Measurements from ENCODE around the gene PPM1A. TPM values are rescaled to one million over a fixed set of nuclear protein-coding genes. Genes with fewer than 3 reads are reported as not detected.

The PPM1A gene
- total and polyA plus RNA-seq, 2 experiments from 2014 or later, result 16.9 to 21.5 TPM

- H3K27ac ChIP-seq, result no peak overlapping the region
- 36 to 47% methylated on average over 3 of the region's 3 CpGs for WGBS, 2 experiments (ENCODE audit: low coverage in 1 of 2, low lambda C conversion rate in 2 of 2, missing lambda C conversion rate in 2 of 2)
- DNase-seq, result no peak
- TF ChIP-seq EZH2phosphoT487 (IDR thresholded peaks at IDR 0.05; ENCODE audit: insufficient read depth, low read depth) (no peak), EZH2 (IDR thresholded peaks at IDR 0.05; ENCODE audit: insufficient read depth, poor library complexity, severe bottlenecking) (no peak)
- H3F3A ChIP-seq (ENCODE audit: insufficient read depth), result no peaks in the 10 kb centered on the region
- H3K9me2 ChIP-seq (ENCODE audit: insufficient read depth), result no peaks in the 10 kb centered on the region
- no peak overlapping the region for H2AFZ ChIP-seq
- no peaks in the 10 kb centered on the region; the same call in 1 of the 2 replicates for H3K27me3 ChIP-seq (replicated peaks; ENCODE audit: insufficient read depth)
- no peaks in the 10 kb centered on the region for H4K20me1 ChIP-seq (ENCODE audit: insufficient read depth)
- in situ Hi-C loops (cut with MboI), result no loop called here
- no peak overlapping the region for H3K4me2 ChIP-seq (ENCODE audit: unreplicated experiment)
- no peaks in the 10 kb centered on the region for H3K4me1 ChIP-seq (ENCODE audit: insufficient read depth)
- H3K79me2 ChIP-seq (ENCODE audit: insufficient read depth), result no peaks in the 10 kb centered on the region
- H3K4me3 ChIP-seq, result no peak overlapping the region
- no peak overlapping the region for H3K9ac ChIP-seq
- no peaks in the 10 kb centered on the region for H3K9me3 ChIP-seq (ENCODE audit: low read depth)
- H3K36me3 ChIP-seq (ENCODE audit: low read depth), result no peaks in the 10 kb centered on the region
Observed at GRCh38 chr14:60238955-60239354, 10.1 kb upstream of the PPM1A start.

- Histone ChIP-seq H3K9ac (no peak overlapping the region), H3F3A (ENCODE audit: insufficient read depth) (no peaks in the 10 kb centered on the region), H4K20me1 (ENCODE audit: insufficient read depth) (no peaks in the 10 kb centered on the region), H3K9me3 (ENCODE audit: low read depth) (no peaks in the 10 kb centered on the region), H3K79me2 (ENCODE audit: insufficient read depth) (no peaks in the 10 kb centered on the region), H3K36me3 (ENCODE audit: low read depth) (no peaks in the 10 kb centered on the region), H3K27me3 (replicated peaks; ENCODE audit: insufficient read depth) (no peaks in the 10 kb centered on the region; the same call in 1 of the 2 replicates), H2AFZ (no peak overlapping the region), H3K4me1 (ENCODE audit: insufficient read depth) (no peaks in the 10 kb centered on the region), H3K27ac (no peak overlapping the region), H3K9me2 (ENCODE audit: insufficient read depth) (no peaks in the 10 kb centered on the region), H3K4me2 (ENCODE audit: unreplicated experiment) (no peak overlapping the region), H3K4me3 (no peak overlapping the region)
- DNase-seq, result no peak
- 49 to 54% methylated on average over 7 of the region's 7 CpGs for WGBS, 2 experiments (ENCODE audit: low coverage in 1 of 2, low lambda C conversion rate in 2 of 2, missing lambda C conversion rate in 2 of 2)
- in situ Hi-C loops (cut with MboI), result no loop called here
- TF ChIP-seq EZH2phosphoT487 (IDR thresholded peaks at IDR 0.05; ENCODE audit: insufficient read depth, low read depth) (no peak), EZH2 (IDR thresholded peaks at IDR 0.05; ENCODE audit: insufficient read depth, poor library complexity, severe bottlenecking) (no peak)
Observed at GRCh38 chr14:60240139-60240856, 8.7 kb upstream of the PPM1A start.

DNA sequence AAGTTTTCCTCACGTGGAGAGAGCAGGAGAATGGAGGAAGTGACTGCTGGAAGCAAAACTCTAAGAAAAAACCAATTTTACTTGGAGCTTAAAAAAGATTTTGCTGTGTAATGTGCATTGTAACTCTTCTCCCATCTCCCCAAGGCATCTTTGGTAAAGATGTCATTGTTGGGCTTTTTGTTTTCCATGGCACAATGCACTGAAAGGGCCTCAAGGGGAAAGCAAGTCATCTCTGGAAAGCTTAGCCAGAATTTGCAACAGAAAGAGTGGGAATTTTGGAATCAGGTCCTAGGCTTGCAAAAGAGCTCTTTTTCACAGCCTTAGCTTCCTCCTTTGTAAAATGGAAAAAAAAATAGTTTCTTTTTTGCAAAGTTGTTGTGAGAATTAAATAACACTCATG is 7.9 kb upstream of the PPM1A start:
- Histone ChIP-seq H3K27me3 (replicated peaks; ENCODE audit: insufficient read depth) (no peaks in the 10 kb centered on the region; the same call in 1 of the 2 replicates), H3F3A (ENCODE audit: insufficient read depth) (no peaks in the 10 kb centered on the region), H3K27ac (no peak overlapping the region), H3K9ac (no peak overlapping the region), H3K36me3 (ENCODE audit: low read depth) (no peaks in the 10 kb centered on the region), H4K20me1 (ENCODE audit: insufficient read depth) (no peaks in the 10 kb centered on the region), H3K4me2 (ENCODE audit: unreplicated experiment) (no peak overlapping the region), H2AFZ (no peak overlapping the region), H3K9me2 (ENCODE audit: insufficient read depth) (no peaks in the 10 kb centered on the region), H3K4me1 (ENCODE audit: insufficient read depth) (no peaks in the 10 kb centered on the region), H3K79me2 (ENCODE audit: insufficient read depth) (no peaks in the 10 kb centered on the region), H3K9me3 (ENCODE audit: low read depth) (no peaks in the 10 kb centered on the region), H3K4me3 (no peak overlapping the region)
- DNase-seq, result no peak
- TF ChIP-seq EZH2 (IDR thresholded peaks at IDR 0.05; ENCODE audit: insufficient read depth, poor library complexity, severe bottlenecking), result no peak
- TF ChIP-seq EZH2phosphoT487 (IDR thresholded peaks at IDR 0.05; ENCODE audit: insufficient read depth, low read depth), result no peak
- WGBS, 2 experiments (ENCODE audit: low coverage in 1 of 2, low lambda C conversion rate in 2 of 2, missing lambda C conversion rate in 2 of 2), result 17 to 27% methylated on average over 1 of the region's 1 CpG
- in situ Hi-C loops (cut with MboI), result no loop called here

- Histone ChIP-seq H3K9ac (no peak overlapping the region), H3K4me2 (ENCODE audit: unreplicated experiment) (no peak overlapping the region), H3K36me3 (ENCODE audit: low read depth) (no peaks in the 10 kb centered on the region), H3F3A (ENCODE audit: insufficient read depth) (no peaks in the 10 kb centered on the region), H3K9me2 (ENCODE audit: insufficient read depth) (no peaks in the 10 kb centered on the region), H3K4me3 (no peak overlapping the region), H2AFZ (no peak overlapping the region), H3K9me3 (ENCODE audit: low read depth) (no peaks in the 10 kb centered on the region), H3K4me1 (ENCODE audit: insufficient read depth) (no peaks in the 10 kb centered on the region), H3K79me2 (ENCODE audit: insufficient read depth) (no peaks in the 10 kb centered on the region), H3K27me3 (replicated peaks; ENCODE audit: insufficient read depth) (no peaks in the 10 kb centered on the region; the same call in 1 of the 2 replicates), H3K27ac (no peak overlapping the region), H4K20me1 (ENCODE audit: insufficient read depth) (no peaks in the 10 kb centered on the region)
- no peak for DNase-seq
- TF ChIP-seq EZH2phosphoT487 (IDR thresholded peaks at IDR 0.05; ENCODE audit: insufficient read depth, low read depth) (no peak), EZH2 (IDR thresholded peaks at IDR 0.05; ENCODE audit: insufficient read depth, poor library complexity, severe bottlenecking) (no peak)
- WGBS, 2 experiments (ENCODE audit: low coverage in 1 of 2, low lambda C conversion rate in 2 of 2, missing lambda C conversion rate in 2 of 2), result 69 to 77% methylated on average over 2 of the region's 2 CpGs
- in situ Hi-C loops (cut with MboI), result no loop called here
Observed at GRCh38 chr14:60242429-60242828, 6.6 kb upstream of the PPM1A start.

Measured in GM23248 (cell line).